KOPT-K1 (cell line): ENCODE measurements around the gene THUMPD1.
"Not testable (repeated sequence)": the region's sequence is repeated elsewhere in the genome, so short reads cannot be mapped to it uniquely, and the experiment has no call there.

Experiments
- H3K27ac ChIP-seq: fragments of 200-600 bp; sonication (generic); 2 replicates; pipeline ENCODE4 v1.5.1; 2016; ENCODE audit warnings: antibody characterized with exemption, mild to moderate bottlenecking, low read depth, low read length; ENCODE audit not compliant: poor library complexity, severe bottlenecking
- H3K36me3 ChIP-seq: fragments of 200-600 bp; sonication (generic); 2 replicates; pipeline ENCODE4 v1.5.1; 2017; ENCODE audit warnings: antibody characterized with exemption, mild to moderate bottlenecking, low read length, moderate library complexity; ENCODE audit not compliant: insufficient read depth
- H3K9me3 ChIP-seq: fragments of 200-600 bp; sonication (generic); 2 replicates; pipeline ENCODE4 v1.5.1; 2017; ENCODE audit warnings: antibody characterized with exemption, low read length, mild to moderate bottlenecking; ENCODE audit not compliant: insufficient read depth, poor library complexity, severe bottlenecking

Gene THUMPD1

DNA sequence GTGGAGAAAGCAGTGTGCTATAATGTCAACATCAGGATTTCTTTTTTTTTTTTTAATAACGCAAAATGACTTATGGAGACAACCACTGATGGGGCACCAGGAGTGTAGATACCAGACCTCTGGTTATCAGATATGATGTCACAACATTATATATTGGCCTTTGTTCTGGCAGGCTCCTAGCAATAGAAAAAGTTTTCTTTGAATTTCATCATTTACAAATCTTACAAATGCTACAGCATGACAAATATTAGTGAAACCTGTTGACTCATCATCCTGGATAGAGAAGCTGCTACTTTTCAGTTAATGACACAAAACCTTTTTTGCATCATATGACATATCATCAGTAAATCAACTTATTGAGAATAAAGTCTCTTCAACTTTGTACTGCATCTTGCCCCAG, 6.1 kb downstream of the THUMPD1 start:
- peaks cover 65% of the 10 kb centered on the region for H3K36me3 ChIP-seq
- H3K9me3 ChIP-seq: no peaks in the 10 kb centered on the region
- H3K27ac ChIP-seq: no peak overlapping the region

DNA sequence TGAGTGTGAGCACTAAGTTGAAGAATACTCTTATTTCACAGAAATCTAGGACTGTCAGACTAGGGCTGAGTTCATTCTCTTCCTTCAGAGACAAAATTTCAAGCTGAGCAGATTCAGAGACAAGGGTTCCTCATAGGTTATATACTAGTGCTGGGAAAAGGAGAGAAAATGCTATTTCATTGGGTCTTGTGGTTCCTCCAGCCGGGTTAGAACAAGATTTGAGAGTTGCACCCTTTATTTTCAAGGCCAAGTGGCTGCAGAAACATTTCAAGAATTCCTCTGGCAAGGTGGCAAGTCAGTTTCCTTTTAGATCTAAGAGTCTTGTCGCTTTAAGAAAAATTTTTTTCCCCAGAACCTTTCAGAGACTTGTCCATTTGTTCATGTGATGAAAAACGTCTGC, 6.8 kb downstream of the THUMPD1 start:
- no peak overlapping the region for H3K27ac ChIP-seq
- no peaks in the 10 kb centered on the region for H3K9me3 ChIP-seq
- peaks cover 60% of the 10 kb centered on the region for H3K36me3 ChIP-seq

DNA sequence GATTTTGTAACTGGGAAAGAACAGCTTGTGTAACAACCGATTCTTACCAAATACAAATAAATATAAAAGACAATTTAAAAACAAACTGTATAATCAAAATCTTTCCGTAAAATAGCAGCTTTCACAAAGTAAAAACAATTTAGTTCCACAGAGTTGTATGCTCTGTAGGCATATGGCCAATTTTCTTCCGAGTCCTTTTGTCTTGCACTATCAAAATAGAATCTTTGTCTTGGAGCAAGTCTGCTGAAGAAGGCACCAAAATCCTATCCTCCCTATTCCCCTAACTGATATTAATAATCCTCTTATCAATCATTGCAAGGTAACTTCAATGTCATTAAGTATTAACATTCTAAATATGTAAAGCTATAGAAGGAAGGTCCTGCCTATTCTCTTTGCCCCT, 7.6 kb downstream of the THUMPD1 start:
- no peak overlapping the region for H3K27ac ChIP-seq
- peaks cover 54% of the 10 kb centered on the region for H3K36me3 ChIP-seq
- H3K9me3 ChIP-seq: no peaks in the 10 kb centered on the region

DNA sequence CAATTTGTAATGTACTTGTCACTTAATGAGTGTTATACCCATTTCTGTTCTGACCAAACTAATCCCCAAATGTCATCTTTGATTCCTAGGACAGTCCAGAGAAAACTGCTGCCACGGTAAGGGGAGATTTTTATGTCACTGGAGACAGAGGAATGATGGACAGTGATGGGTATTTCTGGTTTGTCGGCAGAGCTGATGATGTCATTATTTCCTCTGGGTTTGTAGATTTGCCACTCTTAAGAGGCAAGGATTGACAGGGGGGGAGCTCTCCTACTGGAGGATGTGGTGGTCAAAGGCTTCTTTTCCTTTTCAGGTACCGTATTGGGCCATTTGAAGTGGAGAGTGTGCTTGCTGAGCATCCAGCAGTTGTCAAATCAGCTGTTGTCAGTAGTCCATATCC, 12.5 kb downstream of the THUMPD1 start:
- Histone ChIP-seq H3K36me3 (peaks cover 5% of the 10 kb centered on the region; the same call in 1 of the 2 replicates), H3K9me3 (no peaks in the 10 kb centered on the region), H3K27ac (no peak overlapping the region)

DNA sequence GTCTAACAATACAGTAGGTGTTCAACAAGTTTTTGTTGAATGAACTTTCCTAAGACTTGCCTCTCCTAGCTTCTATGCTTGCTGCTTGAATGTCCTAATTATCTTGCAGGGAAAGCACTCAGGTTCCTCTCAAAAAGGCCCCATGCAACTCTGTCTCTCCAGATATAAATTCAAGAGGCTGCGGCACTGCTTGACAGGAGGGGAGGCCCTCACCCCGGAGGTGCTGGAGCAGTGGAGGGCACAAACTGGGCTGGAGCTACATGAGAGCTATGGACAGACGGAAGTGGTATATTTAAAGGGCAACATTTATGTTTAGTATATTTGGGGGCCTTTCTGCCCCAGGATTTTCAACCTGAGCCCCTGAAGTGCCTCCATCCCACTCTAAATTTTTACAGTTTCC, 14.4 kb downstream of the THUMPD1 start:
- no peaks in the 10 kb centered on the region for H3K36me3 ChIP-seq
- no peak overlapping the region for H3K27ac ChIP-seq

DNA sequence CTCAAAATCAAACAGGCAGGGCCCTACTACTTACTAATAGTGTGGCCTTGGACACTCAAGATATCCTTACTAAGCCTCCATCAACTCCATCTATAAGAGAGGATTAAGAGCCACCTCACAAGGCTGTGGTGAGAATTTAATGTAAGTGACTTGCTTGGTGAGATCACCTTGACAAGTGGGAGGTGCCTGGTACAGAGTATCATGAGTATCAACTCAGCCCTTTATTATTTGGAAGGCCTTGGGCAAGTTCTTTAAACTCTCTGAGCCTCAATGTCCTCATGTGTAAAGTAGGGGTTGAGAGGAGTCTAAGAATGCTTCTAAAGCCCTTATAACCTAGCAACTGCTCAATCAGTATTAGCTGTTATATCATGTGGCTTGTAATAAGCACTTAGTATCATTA, 15.0 kb downstream of the THUMPD1 start:
- Histone ChIP-seq H3K36me3 (no peaks in the 10 kb centered on the region), H3K9me3 (no peaks in the 10 kb centered on the region), H3K27ac (no peak overlapping the region)

More for the DNA sequence above, 14.4 kb downstream of the THUMPD1 start:
- no peaks in the 10 kb centered on the region for H3K9me3 ChIP-seq

DNA sequence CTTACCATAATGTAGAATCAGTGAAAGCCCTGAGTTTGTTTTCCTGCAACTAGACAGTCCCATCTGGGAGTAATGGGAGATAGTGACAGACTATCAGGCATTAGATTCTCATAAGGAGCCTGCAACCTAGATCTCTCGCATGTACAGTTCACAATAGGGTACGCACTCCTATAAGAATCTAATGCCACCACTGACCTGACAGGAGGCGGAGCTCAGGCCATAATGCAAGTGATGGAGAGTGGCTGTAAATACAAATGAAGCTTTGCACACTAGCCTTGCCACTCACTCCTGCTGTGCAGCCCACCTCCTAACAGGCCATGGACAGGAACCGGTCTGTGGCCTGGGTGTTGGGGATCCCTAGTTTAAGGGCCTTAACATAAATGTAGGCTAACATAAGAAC, 21.4 kb downstream of the THUMPD1 start:
- Histone ChIP-seq H3K9me3 (no peaks in the 10 kb centered on the region), H3K27ac (no peak overlapping the region), H3K36me3 (no peaks in the 10 kb centered on the region)

DNA sequence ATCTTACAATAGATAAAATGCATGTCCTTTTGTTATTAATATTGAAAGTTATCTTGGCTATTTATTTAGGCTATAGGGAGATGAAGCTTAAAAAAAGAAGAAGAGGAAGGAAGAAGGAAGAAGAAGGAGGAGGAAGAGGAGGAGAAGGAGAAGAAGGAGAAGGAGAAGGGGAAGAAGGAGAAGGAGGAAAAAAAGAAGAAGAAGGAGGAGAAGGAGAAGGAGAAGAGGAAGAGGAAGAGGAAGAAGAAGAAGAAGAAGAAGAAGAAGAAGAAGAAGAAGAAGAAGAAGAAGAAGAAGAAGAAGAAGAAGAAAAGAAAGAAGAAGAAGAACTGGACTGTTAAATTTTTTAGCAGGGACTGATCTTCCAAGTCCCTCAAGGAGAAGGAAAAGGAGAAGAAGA, 23.9 kb downstream of the THUMPD1 start:
- not testable (repeated sequence) for H3K9me3 ChIP-seq, H3K27ac ChIP-seq, H3K36me3 ChIP-seq

DNA sequence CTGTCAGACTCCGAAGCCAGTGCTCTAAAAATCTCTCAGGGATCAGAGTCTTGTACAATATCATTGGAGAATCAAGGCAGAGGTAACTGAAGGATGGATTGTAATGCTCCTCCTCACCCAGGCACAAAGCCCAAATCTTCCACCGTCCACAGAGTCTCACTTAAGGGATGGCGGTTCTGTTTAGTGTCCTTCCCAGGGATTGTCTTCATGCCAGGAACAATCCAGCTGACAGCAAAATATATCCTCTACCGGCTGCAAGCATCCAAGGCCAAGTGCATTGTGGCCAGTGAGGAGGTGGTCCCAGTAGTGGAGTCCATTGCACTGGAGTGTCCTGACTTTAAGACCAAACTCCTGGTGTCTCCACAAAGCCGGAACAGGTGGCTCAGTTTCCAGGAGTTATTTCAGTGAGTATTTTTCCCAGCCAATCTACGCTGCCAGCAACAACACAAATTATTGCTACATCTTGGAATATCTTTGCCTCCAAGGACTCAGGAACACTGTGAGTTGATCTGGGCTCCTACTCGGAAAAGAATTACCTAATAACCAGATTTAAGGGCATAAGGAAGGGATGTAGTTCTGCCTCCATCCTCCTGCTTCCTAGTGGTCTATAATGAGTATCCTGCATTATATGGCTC, 30.2 kb downstream of the THUMPD1 start:
- no peaks in the 10 kb centered on the region for H3K36me3 ChIP-seq
- no peak overlapping the region for H3K27ac ChIP-seq
- H3K9me3 ChIP-seq: no peaks in the 10 kb centered on the region

DNA sequence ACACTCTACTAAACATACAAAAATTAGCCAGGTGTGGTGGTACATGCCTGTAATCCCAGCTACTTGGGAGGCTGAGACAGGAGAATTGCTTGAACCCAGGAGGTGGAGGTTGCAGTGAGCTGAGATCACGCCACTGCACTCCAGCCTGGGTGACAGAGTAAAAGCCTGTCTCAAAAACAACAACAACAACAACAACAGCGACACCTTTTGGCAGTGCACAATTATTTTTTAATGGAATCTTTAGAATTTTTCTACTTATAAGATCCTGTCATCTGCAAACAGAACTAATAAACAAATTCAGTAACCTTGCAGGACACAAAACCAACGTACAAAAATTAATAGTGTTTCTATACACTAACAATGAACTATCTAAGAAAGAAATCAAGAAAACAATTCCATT, 33.5 kb downstream of the THUMPD1 start:
- H3K27ac ChIP-seq, H3K36me3 ChIP-seq, H3K9me3 ChIP-seq: not testable (repeated sequence)

DNA sequence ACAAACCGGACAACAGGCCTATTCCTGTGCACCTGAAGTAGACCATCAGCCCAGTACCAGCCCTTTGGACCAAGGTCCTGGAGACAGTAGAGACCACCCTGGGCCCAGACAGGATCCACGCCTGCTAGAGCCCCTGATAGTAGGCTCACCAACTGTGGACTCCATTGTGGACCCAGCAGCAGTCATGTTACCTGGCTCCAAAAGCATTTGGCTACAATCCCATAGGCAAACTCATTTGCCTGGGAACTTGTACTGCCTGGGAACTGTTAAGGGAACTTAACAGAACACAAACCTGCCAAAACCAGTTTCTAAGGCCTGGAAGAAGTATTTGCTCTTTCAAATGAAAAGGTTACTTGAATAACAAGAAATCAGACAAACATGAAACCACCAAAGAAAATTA, 34.2 kb downstream of the THUMPD1 start:
- Histone ChIP-seq H3K9me3 (no peaks in the 10 kb centered on the region), H3K27ac (no peak overlapping the region), H3K36me3 (no peaks in the 10 kb centered on the region)

DNA sequence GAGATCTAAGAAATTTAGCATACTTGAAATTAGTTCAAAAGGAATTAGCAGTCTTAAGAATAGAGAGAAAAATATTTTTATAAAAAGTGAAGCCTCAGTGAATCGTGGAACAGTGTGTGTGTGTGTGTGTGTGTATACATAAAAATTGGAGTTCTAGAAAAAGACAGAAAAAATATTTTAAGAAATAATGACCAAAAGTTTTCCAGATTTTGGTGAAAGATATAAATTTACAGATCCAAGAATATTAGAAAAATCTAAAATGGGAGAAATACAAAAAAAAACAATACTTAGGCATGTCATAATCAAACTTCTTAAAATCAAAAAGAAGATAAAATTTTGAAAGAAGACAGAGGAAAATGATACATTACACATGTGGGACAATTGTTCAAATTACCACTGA, 35.6 kb downstream of the THUMPD1 start:
- H3K27ac ChIP-seq, H3K36me3 ChIP-seq, H3K9me3 ChIP-seq: not testable (repeated sequence)

DNA sequence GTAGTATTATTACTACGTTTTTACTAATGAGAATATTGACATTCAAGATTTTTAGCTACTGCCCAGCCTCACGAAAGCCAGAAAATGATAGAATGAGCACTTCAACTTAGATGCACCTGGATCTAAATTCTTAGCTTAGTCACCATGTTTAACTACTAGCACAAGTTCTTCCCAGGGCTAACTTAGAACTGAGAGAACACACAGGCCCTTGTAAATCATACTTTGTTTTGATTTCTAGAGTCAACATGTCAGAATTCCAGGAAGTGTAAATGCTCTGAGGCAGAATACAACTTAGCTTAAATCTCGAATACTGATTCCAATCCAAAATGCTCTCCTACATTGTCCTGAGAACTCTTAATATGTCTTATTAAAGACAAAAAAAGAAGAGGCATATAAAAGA, 37.3 kb downstream of the THUMPD1 start:
- Histone ChIP-seq H3K9me3 (no peaks in the 10 kb centered on the region), H3K36me3 (no peaks in the 10 kb centered on the region), H3K27ac (no peak overlapping the region)

DNA sequence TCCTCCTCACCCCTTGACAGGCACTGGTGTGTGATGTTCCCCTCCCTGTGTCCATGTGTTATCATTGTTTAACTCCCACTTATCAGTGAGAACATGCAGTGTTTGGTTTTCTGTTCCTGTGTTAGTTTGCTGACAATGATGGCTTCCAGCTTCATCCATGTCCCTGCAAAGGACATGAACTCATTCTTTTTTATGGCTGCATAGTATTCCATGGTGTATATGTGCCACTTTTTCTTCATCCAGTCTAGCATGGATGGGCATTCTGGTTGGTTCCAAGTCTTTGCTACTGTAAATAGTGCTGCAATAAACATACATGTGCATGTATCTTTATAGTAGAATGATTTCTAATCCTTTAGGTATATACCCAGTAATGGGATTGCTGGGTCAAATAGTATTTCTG, 39.9 kb downstream of the THUMPD1 start:
- H3K36me3 ChIP-seq, H3K27ac ChIP-seq, H3K9me3 ChIP-seq: not testable (repeated sequence)

DNA sequence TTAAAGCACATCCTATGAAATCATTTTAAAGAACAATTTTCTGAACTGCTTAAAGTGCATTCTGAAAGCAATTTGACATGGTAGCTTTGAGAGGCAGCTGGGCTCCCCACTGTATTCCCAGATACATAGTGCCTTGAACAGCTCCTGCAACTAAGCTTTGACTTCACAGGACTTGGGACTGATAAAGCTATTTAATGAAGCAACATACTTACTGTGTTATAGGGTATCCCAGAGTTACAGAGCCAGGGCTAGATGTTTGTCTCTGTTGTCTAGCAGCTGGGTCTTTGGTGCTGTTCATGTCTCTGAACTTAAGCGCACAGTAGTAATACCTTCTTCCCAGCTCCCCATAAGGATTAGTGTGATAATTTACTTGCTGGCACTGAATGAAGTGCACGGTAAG, 45.0 kb downstream of the THUMPD1 start:
- H3K27ac ChIP-seq: no peak overlapping the region
- H3K36me3 ChIP-seq: no peaks in the 10 kb centered on the region
- no peaks in the 10 kb centered on the region for H3K9me3 ChIP-seq

DNA sequence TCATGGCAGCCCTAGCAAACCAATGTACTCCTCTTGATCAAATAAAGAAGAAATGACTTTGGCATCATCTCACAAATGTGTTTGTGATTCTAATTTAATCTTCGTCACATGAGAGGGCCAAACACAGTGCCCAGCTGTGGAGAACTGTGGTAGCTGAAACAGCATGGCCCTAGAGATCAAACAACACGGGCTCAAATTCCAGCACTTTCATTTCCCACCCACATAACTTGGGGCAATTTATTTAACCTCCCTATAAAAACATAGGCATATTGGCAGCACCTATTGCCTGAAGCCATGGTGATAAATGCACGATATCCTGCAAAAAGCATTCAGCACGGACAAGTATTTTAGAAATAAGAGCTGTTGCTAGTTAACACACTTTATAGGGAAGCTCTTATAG, 46.6 kb downstream of the THUMPD1 start:
- no peak overlapping the region for H3K27ac ChIP-seq
- no peaks in the 10 kb centered on the region for H3K36me3 ChIP-seq
- H3K9me3 ChIP-seq: no peaks in the 10 kb centered on the region

DNA sequence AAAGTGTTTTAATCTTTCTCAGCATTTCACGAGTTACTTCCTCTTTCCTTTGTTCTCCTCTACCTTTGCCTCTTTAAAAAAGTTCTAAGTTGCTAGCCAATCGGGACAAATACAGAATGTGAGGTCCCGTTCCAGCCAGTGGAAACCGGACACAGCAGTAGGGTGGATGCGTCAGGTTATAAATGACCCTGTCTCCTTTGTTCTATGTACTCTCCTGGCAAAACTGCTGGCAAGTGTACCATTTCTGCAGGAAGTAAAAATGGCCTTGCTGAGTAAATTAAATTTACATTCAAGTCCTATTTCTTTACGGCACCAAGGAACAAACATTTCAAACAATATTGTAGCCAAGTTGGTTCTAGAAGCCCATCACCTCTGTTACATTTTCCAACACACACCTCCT, 47.5 kb downstream of the THUMPD1 start:
- H3K9me3 ChIP-seq, H3K36me3 ChIP-seq, H3K27ac ChIP-seq: not testable (repeated sequence)
